Lower lobe of right lung (tissue), 2 donors: ENCODE results near the gene RBFOX1. TPM values are rescaled to one million over a fixed set of nuclear protein-coding genes. Genes with fewer than 3 reads are reported as not detected.

Experiments used
- ATAC-seq, 2 donors: fragments of 200-7000 bp; cut with Tn5 transposase; one replicate each; pipeline ENCODE4 v1.9.1; 2020 to 2022; ENCODE audit warnings: mild to moderate bottlenecking in 2 of 2, moderate library complexity in 2 of 2
- DNase-seq: peaks from one replicate; pipeline ENCODE4 v3.0.0-alpha.2; 2020
- H3K27ac ChIP-seq: fragments of 200-600 bp; one replicate; pipeline ENCODE4 v1.8.0; 2022
- H3K27me3 ChIP-seq: fragments of 200-600 bp; one replicate; pipeline ENCODE4 v1.8.0; 2022; ENCODE audit warnings: low read depth
- H3K36me3 ChIP-seq: fragments of 200-600 bp; one replicate; pipeline ENCODE4 v1.8.0; 2022; ENCODE audit warnings: mild to moderate bottlenecking
- H3K4me1 ChIP-seq: fragments of 200-600 bp; one replicate; pipeline ENCODE4 v1.8.0; 2022
- H3K4me3 ChIP-seq: fragments of 200-600 bp; one replicate; pipeline ENCODE4 v1.8.0; 2022; ENCODE audit warnings: mild to moderate bottlenecking
- H3K9me3 ChIP-seq: fragments of 200-600 bp; one replicate; pipeline ENCODE4 v1.8.0; 2022
- intact Hi-C: fragments of 100-400 bp; cut with DNase I; formaldehyde crosslinking; loops from one replicate; pipeline ENCODE4 v1.11.0; 2022
- total RNA-seq: library from RNA; stranded (reverse); fragmentation: NEBNext Ultra II Directional; extraction: Animal tissue kit (Norgen Biotek cat#: 25700); gene quantifications from one replicate; pipeline ENCODE4 v1.2.1, GENCODE V29; 2021
- TF ChIP-seq, protein P1 (sequence below): fragments of 200-600 bp; IDR thresholded peaks from one replicate; pipeline ENCODE4 v1.8.0; 2022; ENCODE audit warnings: antibody characterized with exemption, mild to moderate bottlenecking
- donor health status: DM: no; HTN: yes; CAD: no; lungs with severe emphysema.

RBFOX1 gene
- total RNA-seq, 1 donor from 2014 or later = not detected

DNA sequence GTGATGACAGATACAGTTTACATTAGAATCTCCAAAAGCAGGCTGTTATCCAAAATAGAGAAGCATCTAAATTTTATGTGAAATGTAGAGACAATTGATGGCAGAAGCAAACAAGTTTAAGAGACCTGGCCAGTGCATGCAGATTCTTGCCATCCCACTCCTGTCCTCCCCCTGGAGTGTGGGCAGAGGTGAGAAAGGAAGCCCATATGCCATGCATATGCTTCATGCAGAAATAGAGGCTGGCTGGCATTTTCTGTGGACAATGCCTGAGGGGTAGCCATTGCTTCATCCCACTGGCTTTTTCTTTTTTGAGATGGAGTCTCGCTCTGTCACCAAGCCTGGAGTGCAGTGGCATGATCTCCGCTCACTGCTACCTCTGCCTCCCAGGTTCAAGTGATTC is 382.1 kb downstream of the RBFOX1 start:
- ATAC-seq (no peak), DNase-seq (no peak)
- Histone ChIP-seq H3K36me3 (no peaks in the 10 kb centered on the region), H3K27me3 (no peaks in the 10 kb centered on the region), H3K4me3 (no peak overlapping the region), H3K9me3 (no peaks in the 10 kb centered on the region), H3K4me1 (no peaks in the 10 kb centered on the region), H3K27ac (no peak overlapping the region)
- intact Hi-C loops = no loop called here
- TF ChIP-seq, protein P1, sequence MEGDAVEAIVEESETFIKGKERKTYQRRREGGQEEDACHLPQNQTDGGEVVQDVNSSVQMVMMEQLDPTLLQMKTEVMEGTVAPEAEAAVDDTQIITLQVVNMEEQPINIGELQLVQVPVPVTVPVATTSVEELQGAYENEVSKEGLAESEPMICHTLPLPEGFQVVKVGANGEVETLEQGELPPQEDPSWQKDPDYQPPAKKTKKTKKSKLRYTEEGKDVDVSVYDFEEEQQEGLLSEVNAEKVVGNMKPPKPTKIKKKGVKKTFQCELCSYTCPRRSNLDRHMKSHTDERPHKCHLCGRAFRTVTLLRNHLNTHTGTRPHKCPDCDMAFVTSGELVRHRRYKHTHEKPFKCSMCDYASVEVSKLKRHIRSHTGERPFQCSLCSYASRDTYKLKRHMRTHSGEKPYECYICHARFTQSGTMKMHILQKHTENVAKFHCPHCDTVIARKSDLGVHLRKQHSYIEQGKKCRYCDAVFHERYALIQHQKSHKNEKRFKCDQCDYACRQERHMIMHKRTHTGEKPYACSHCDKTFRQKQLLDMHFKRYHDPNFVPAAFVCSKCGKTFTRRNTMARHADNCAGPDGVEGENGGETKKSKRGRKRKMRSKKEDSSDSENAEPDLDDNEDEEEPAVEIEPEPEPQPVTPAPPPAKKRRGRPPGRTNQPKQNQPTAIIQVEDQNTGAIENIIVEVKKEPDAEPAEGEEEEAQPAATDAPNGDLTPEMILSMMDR = no peak

DNA sequence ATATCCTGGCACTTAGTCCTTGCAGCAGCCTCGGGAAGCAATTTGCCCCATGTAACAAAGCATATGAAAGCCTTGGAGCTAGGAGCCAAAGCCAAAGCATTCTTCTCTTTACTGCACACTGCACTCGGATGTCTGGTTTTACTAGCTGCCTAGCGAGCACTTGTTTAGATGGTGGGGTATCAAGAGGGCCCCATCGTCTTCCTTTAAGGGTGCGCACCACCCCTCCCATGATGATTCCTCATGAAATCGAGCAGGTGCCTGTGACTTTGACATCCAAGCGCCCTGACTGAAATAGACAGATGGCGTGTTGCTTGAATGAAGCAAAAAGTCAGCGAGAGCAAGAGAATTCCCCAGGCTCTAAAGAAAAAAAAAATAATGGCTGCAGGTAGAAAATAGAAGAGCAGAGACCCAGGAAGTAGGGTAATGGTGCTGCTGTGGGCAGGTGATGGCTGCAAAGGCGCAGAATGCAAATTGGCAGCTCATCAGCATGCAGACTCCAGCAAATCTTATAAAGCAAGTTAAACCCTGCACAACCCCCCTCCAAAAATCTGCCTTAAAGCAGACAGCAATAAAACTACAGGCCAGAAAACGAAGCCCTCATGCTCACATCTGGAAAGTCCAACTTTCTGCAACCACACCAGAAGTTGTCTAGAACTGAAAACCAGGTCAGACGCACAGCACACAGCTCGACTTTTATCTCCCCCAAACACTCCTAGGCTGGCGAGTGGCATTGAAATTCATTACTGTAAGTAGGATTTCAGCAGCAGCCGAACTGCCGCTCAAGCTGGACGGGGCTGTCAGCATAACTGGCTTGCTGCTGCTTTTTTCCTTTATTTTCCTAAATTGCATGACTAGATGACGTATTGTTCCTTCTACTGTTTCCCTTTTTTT is 384.3 kb downstream of the RBFOX1 start:
- intact Hi-C loops = no loop called here
- DNase-seq = no peak
- Histone ChIP-seq H3K36me3 (no peaks in the 10 kb centered on the region), H3K27ac (no peak overlapping the region), H3K27me3 (no peaks in the 10 kb centered on the region), H3K9me3 (no peaks in the 10 kb centered on the region), H3K4me3 (no peak overlapping the region), H3K4me1 (no peaks in the 10 kb centered on the region)
- ATAC-seq = no peak
- TF ChIP-seq, protein P1 = no peak

DNA sequence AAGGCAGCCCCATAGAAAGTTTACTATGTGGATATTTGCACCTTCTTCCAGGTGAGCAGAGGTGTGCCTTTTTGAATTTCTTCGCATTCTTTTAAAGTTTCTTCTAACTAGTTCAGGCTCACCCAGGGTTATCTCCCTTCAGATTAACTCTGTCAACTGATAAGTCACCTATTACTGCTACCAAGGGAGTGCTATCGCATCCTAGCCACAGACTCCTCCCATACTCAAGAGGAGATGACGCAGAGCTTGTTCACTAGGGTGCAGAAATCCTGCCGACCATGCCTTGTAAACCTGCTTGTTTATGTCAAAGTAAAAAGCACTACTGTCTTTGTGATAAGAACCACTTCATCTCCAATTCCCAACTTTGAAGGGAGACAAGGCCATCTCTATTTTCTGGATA is 390.1 kb downstream of the RBFOX1 start:
- Histone ChIP-seq H3K4me3 (no peak overlapping the region), H3K9me3 (no peaks in the 10 kb centered on the region), H3K4me1 (no peaks in the 10 kb centered on the region), H3K27ac (no peak overlapping the region), H3K27me3 (no peaks in the 10 kb centered on the region), H3K36me3 (no peaks in the 10 kb centered on the region)
- DNase-seq (no peak), ATAC-seq (no peak)
- intact Hi-C loops = no loop called here
- TF ChIP-seq, protein P1 = no peak

DNA sequence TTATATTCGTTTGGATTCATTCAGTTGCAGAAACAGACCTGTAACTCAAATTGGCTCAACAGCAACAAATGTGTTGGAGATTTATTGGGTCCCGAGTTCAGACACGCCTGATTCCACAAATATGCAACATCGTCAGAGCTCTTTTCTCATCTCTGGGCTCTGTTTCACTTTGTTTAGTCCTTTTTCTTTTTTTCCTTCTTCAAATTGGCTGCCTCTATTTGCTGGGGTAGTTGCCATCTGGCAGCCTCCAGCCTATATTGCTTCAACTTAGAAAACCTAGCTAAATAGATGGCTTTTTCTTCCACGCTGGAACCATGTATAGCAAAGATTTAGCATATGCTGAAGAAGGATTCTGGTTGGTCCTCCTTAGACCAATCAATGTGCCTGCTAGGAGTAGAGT is 398.5 kb downstream of the RBFOX1 start:
- H3K4me1 ChIP-seq = no peaks in the 10 kb centered on the region
- ATAC-seq (no peak), DNase-seq (no peak)
- TF ChIP-seq, protein P1 = no peak
- H3K27me3 ChIP-seq = no peaks in the 10 kb centered on the region
- intact Hi-C loops = no loop called here
- no peak overlapping the region for H3K27ac ChIP-seq
- no peaks in the 10 kb centered on the region for H3K36me3 ChIP-seq
- no peak overlapping the region for H3K4me3 ChIP-seq
- no peaks in the 10 kb centered on the region for H3K9me3 ChIP-seq

DNA sequence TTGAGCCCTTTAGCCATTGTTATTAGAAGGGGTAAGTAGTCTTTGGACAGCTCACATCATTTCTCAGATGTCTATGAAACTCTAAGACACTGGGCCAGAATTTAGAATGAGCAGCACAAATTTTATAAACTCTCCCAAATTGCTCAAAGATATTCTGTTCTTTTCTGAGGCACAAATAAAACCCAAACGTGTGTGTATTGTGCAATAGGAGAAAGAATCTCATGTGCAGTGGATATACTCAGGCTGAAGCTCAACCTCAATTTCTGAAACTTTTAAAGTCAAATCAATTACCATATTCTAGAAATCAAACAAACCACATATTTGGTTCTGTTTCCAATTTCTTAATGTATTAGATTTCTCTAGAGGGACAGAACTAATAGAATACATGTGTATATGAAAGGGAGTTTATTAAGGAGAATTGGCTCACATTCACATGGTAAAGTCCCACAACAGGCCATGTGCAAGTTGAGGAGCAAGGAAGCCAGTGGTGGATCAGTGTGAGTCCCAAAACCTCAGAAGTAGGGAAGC is 403.6 kb downstream of the RBFOX1 start:
- Histone ChIP-seq H3K27ac (no peak overlapping the region), H3K4me3 (no peak overlapping the region), H3K36me3 (no peaks in the 10 kb centered on the region), H3K9me3 (no peaks in the 10 kb centered on the region), H3K27me3 (no peaks in the 10 kb centered on the region), H3K4me1 (no peaks in the 10 kb centered on the region)
- TF ChIP-seq, protein P1 = no peak
- intact Hi-C loops = no loop called here
- ATAC-seq = no peak
- no peak for DNase-seq
